22Rv1 (cell line): ENCODE measurements around the gene SFSWAP.
"Not testable (repeated sequence)": the region's sequence is repeated elsewhere in the genome, so short reads cannot be mapped to it uniquely, and the experiment has no call there.

ENCODE experiments used
- H3K27ac ChIP-seq: fragments of 450-650 bp; 2 replicates; pipeline ENCODE4 v1.5.1; 2017
- CTCF ChIP-seq: fragments of 450-650 bp; IDR thresholded peaks from 2 replicates; pipeline ENCODE4 v1.5.1; 2017; ENCODE audit warnings: mild to moderate bottlenecking
- ZFX ChIP-seq: fragments of 450-650 bp; IDR thresholded peaks from 2 replicates; pipeline ENCODE4 v1.6.1; 2017; ENCODE audit warnings: antibody characterized with exemption, borderline replicate concordance

SFSWAP gene

GRCh38 chr12:131770120-131770519 is 59.2 kb downstream of the SFSWAP start:
- TF ChIP-seq ZFX (no peak), CTCF (no peak)
- H3K27ac ChIP-seq: no peak overlapping the region

- no peak overlapping the region for H3K27ac ChIP-seq
- TF ChIP-seq ZFX (no peak), CTCF (no peak)
These were observed 61.1 kb downstream of the SFSWAP start for GRCh38 chr12:131771965-131772364.

GRCh38 chr12:131773582-131774221 is 62.8 kb downstream of the SFSWAP start:
- no peak overlapping the region for H3K27ac ChIP-seq
- TF ChIP-seq CTCF (no peak), ZFX (no peak)

- TF ChIP-seq ZFX (no peak), CTCF (no peak)
- no peak overlapping the region for H3K27ac ChIP-seq
These were observed 63.9 kb downstream of the SFSWAP start for GRCh38 chr12:131774576-131775391.

GRCh38 chr12:131775392-131776236 is 64.7 kb downstream of the SFSWAP start:
- H3K27ac ChIP-seq: no peak overlapping the region
- no peak for TF ChIP-seq ZFX
- TF ChIP-seq CTCF: no peak

GRCh38 chr12:131776237-131776889 is 65.5 kb downstream of the SFSWAP start:
- no peak overlapping the region for H3K27ac ChIP-seq
- TF ChIP-seq CTCF (no peak), ZFX (no peak)

GRCh38 chr12:131777269-131777668 is 66.4 kb downstream of the SFSWAP start:
- not testable (repeated sequence) for H3K27ac ChIP-seq
